CD4-positive, alpha-beta T cell treated with Interleukin-4 for 1 hour (primary cell): ENCODE results near the gene MAPKBP1.

Experiments
- DNase-seq, 2 donors: peaks; one replicate each; pipeline ENCODE4 v3.0.0-alpha.2; 2020 to 2022

MAPKBP1 gene

GRCh38 chr15:41871175-41871905 lies 97.1 kb downstream of the MAPKBP1 start:
- no peak for DNase-seq

DNA sequence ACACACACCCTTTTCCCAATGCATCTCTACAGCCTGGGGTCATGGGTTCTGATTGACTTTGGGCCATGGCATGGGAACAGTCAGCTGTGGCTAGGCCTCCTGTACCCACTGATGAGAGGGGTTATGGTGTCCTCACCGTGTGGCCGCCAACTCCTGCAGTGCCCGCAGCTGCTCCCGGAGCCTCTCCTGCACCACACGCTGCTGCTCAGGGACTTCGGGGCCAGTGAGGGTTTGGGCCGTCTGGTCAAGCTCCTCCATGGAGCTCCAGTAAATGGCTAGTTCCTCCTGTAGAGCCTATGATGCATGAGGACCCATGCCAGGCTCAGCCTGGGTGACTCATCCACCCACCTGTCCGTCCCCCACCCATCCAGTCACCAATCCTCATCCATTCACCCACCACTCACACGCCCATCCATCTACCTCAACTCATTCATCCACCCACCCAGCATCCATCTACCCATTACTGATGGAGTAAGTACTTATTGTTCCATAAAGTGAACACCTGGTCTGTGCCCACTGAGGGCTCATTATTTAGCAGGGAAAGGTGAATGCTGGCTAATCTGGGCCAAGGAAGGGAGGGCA lies 98.0 kb downstream of the MAPKBP1 start:
- no peak for DNase-seq

GRCh38 chr15:41873711-41874110 lies 99.4 kb downstream of the MAPKBP1 start:
- no peak for DNase-seq

DNA sequence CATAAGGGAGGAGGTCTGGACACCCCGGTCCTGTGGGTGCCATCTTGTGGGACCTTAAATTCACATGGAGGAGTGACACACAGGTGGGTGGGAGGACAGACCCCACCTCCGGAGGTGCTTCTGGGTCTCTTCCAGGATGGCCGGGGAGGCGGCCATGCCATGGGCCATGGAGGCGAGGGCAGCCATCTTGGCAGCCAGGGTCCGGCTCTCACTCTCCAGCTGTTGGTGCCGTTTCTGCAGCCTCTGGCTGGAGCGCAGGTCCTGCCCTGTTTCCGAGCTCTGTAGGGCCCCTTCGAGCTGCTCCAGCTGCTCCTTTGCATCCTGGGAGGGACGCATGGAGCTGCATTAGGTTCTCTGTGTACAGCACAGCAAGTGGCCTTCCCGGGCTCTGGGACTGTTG lies 100.5 kb downstream of the MAPKBP1 start:
- DNase-seq = no peak

- DNase-seq = no peak
Observed at GRCh38 chr15:41876007-41876406, 101.7 kb downstream of the MAPKBP1 start.

DNA sequence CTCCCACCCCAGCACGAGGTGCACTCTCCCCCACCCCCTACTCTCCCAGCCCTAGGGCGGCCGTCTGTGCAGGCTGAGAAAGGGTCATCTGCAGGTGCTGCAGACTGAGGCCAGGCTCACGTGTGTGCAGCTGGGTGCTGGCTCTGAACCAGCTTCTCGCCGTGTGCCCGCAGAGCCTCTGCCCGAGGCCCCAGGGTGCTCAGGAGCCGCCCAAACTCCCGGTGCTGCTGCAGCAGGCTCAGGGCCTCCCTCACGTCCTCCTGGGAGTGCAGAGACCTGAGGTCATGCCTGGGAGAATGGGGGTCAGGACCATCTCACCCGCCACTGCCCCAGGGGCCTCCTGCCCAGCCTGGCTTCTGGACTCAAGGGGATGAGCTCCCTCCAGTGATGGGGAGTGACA lies 102.4 kb downstream of the MAPKBP1 start:
- DNase-seq = no peak
